HUES64 (cell line): Measurements from ENCODE around the gene CFAP45.
A peak's percentile ranks its signal among the peaks of the same experiment; 100 is the strongest.

Experiments used
- H3K27ac ChIP-seq: 2 replicates; pipeline ENCODE4 v1.7.0; 2013; ENCODE audit warnings: low read depth, low read length, inconsistent platforms
- H3K27me3 ChIP-seq: 2 replicates; pipeline ENCODE4 v1.6.1; 2013; ENCODE audit warnings: mild to moderate bottlenecking, low read length; ENCODE audit not compliant: insufficient read depth
- H3K36me3 ChIP-seq: 2 replicates; pipeline ENCODE4 v1.6.1; 2013; ENCODE audit warnings: mild to moderate bottlenecking, low read length; ENCODE audit not compliant: insufficient read depth
- H3K4me1 ChIP-seq: 2 replicates; pipeline ENCODE4 v1.6.1; 2013; ENCODE audit warnings: mild to moderate bottlenecking, low read length, moderate library complexity; ENCODE audit not compliant: insufficient read depth
- H3K4me3 ChIP-seq: 2 replicates; pipeline ENCODE4 v1.5.1; 2013; ENCODE audit warnings: mild to moderate bottlenecking, low read length, moderate library complexity
- H3K9ac ChIP-seq: 2 replicates; pipeline ENCODE4 v1.6.1; 2013; ENCODE audit warnings: mild to moderate bottlenecking, low read depth, low read length
- H3K9me3 ChIP-seq: 2 replicates; pipeline ENCODE4 v1.6.1; 2013; ENCODE audit warnings: low read depth, low read length; ENCODE audit not compliant: insufficient read depth
- WGBS: fragments of 150-250, 120-280 bp; methylation state at CpG from one replicate; pipeline ENCODE4 v1.1.7; 2013; ENCODE audit warnings: missing lambda C conversion rate; 5-methylcytosine and 5-hydroxymethylcytosine counted together

CFAP45 gene

DNA sequence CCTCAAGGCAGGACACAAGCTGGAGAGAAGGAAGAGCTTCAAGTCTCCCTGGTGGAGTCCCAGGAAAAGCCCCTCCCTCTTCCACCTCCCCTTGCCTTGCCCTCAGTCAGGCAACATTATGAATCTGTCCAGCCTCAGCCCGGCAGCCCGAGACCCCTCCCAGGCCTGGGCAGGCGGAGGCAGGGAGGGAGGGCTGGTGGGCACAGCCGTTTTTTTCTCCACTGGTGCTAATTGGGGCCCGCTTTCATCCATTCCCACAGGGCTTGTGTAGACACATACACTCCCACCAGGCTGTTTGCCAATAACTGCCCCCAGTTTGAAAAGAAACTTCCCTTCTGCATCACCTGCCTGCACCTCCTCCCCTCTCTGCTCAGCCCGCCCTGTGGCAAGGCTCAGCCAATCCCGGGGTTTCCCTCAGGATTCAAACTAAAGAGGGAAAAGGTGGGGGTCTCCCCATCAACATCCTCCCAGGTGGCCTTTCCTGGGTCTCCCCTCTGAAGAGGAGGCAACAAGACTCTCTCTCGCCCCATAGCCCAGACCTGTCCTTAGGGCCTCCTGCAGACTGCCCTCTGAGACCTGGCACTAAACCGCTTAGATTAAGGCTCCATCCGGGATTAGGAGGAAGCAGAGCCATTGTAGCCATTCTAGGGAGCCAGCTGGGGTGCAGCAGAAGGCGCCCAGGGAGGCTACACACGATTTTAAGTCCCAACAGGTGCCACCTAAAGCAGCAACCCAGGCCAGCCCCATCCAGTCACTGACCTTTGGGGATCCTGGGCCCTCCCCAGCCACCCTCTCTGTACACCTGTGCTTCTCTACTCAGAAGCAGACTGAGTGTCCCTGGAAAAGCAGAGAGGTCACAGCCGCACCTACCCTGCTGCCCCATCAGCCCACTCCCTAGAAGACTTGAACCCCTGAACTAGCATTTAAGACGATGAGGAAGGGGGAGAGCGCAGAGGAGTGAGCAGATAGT lies 41.9 kb upstream of the CFAP45 start:
- no peak overlapping the region for H3K27ac ChIP-seq
- H3K27me3 ChIP-seq: no peaks in the 10 kb centered on the region
- peaks cover 5% of the 10 kb centered on the region; the same call in 1 of the 2 replicates for H3K36me3 ChIP-seq
- H3K4me1 ChIP-seq: peaks cover 40% of the 10 kb centered on the region
- H3K9me3 ChIP-seq: no peaks in the 10 kb centered on the region
- H3K4me3 ChIP-seq: no peak overlapping the region
- H3K9ac ChIP-seq: peak overlapping the region; percentile 32; the same call in 1 of the 2 replicates
- 80% methylated on average over 14 of the region's 15 CpGs for WGBS

- Histone ChIP-seq H3K36me3 (peaks cover 5% of the 10 kb centered on the region; the same call in 1 of the 2 replicates), H3K4me3 (no peak overlapping the region), H3K9me3 (no peaks in the 10 kb centered on the region), H3K4me1 (peaks cover 36% of the 10 kb centered on the region), H3K27me3 (no peaks in the 10 kb centered on the region), H3K27ac (no peak overlapping the region), H3K9ac (peak overlapping the region; percentile 32; the same call in 1 of the 2 replicates)
- WGBS: 69% methylated on average over 5 of the region's 5 CpGs
These were observed 41.2 kb upstream of the CFAP45 start for GRCh38 chr1:159941141-159941540.

DNA sequence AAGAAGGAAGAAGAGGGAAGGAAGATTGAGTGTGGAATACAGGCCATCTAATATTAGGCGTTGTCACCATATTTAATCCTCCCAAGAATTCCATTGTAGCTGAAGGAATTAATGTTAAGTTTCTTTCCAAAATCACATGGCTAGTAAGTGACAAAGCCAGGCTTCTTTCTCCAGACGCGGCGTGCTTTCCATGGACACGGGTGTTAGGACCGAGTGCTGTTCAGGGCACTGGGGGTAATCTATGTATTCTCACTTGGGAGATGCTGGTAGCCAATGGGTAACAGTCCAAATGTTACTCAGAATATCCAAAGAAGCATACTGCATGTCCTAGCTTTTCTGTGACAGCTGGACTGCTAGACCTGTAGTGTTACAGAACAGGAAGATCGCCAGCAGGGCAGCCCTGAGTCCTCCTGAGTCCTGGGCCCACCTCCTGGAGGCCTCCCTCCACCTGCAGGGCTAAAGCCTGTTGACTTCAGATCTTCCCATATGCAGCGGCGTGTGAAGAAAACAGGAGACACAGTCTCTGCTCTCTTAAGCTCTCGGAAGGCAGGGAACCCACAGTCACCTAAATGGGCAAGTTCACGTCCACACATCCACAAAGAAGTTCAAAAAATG lies 40.1 kb upstream of the CFAP45 start:
- Histone ChIP-seq H3K9ac (no peak overlapping the region), H3K27me3 (no peaks in the 10 kb centered on the region), H3K36me3 (peaks cover 5% of the 10 kb centered on the region; the same call in 1 of the 2 replicates), H3K4me1 (peaks cover 36% of the 10 kb centered on the region), H3K27ac (no peak overlapping the region), H3K4me3 (no peak overlapping the region), H3K9me3 (no peaks in the 10 kb centered on the region)
- 94% methylated on average over 10 of the region's 11 CpGs for WGBS

DNA sequence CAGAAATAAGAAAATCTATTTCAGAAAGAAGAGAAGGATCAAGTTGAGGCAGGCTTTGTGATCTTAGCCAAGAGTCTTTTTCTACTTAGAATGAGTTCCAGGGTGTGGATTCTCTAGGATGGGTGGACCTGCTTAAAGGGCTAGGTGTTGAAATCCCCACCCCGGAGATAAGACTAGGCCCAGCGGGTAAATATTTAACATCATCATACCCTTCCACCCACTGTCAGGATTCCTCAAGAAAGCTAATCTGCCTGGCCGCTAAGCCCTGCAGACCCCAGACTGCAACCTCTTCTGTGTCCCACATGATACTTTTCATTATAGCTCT lies 39.7 kb upstream of the CFAP45 start:
- no peaks in the 10 kb centered on the region for H3K9me3 ChIP-seq
- WGBS: 85% methylated on average over 3 of the region's 3 CpGs
- peaks cover 10% of the 10 kb centered on the region; the same call in 1 of the 2 replicates for H3K36me3 ChIP-seq
- no peak overlapping the region for H3K9ac ChIP-seq
- H3K27ac ChIP-seq: no peak overlapping the region
- H3K27me3 ChIP-seq: no peaks in the 10 kb centered on the region
- peaks cover 33% of the 10 kb centered on the region for H3K4me1 ChIP-seq
- no peak overlapping the region for H3K4me3 ChIP-seq

DNA sequence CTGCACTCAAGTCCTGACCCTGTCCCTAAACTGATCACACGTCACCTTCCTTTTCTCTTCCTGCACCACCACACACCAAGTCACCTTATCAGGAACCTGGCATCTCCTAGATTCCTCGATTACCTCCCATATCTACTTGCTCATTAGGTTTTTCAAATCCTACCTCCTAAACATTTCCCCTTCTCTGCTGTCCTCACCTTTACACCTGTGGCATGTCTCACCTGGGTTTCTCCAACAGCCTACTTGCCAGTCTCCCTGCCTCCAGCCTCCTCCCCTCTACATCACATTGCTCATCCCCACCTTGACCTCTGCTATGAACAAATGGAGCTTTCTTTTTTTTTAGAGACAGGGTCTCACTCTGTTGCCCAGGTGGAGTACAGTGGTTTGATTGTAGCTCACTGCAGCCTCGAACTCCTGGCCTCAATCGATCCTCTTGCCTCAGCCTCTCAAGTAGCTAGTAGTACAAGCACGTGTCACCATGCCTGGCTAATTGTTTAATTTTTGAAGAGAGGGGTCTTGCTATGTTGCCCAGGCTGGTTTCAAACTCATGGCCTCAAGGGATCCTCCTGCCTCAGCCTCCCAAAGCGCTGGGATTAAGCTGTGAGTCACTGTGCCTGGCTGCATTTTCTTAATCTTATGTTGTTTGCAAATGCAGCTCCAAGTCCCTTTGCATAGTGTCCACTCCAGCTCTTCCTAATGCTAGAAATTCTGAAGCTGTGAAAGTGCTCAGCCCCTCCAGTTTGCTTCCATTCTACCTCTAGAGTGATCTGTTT lies 39.1 kb upstream of the CFAP45 start:
- peaks cover 12% of the 10 kb centered on the region; the same call in 1 of the 2 replicates for H3K36me3 ChIP-seq
- WGBS: 93% methylated on average over 6 of the region's 6 CpGs
- H3K27me3 ChIP-seq: no peaks in the 10 kb centered on the region
- no peaks in the 10 kb centered on the region for H3K9me3 ChIP-seq
- peaks cover 27% of the 10 kb centered on the region for H3K4me1 ChIP-seq
- H3K4me3 ChIP-seq: no peak overlapping the region
- no peak overlapping the region for H3K27ac ChIP-seq
- no peak overlapping the region for H3K9ac ChIP-seq

DNA sequence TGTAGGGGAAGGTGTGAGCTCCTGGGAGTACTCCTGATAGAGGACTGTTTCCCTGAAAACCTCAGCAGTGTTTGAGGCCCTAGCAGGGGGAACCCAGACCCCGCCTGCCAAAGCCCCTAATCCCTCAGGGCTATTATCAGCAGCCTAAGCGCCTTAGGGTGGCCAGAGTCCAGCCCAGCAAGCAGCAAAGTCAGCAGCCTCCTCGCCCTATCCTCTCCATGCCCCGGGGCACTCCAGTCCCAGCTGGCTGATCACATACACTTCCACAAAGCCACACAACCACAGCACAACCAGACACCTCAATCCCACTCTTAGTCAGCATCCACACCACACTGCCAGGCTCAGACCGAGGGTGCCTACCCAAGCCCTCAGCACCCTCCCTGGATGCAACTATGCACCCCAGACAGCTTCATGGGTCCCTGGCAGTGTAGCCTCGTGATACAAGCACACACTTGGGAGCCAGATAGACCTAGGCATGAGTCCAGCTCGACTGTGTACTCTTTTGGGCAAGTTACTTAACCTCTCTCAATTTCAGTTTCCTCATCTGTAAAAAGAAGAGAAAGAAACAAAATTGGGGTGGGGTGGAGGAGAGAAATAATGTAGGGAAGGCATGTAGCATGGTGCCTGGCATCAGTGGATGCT lies 38.4 kb upstream of the CFAP45 start:
- Histone ChIP-seq H3K4me1 (peaks cover 26% of the 10 kb centered on the region), H3K27ac (no peak overlapping the region), H3K36me3 (peaks cover 17% of the 10 kb centered on the region), H3K27me3 (no peaks in the 10 kb centered on the region), H3K4me3 (no peak overlapping the region), H3K9me3 (no peaks in the 10 kb centered on the region), H3K9ac (no peak overlapping the region)
- 80% methylated on average over 7 of the region's 7 CpGs for WGBS

- H3K27me3 ChIP-seq: no peaks in the 10 kb centered on the region
- H3K4me1 ChIP-seq: peaks cover 26% of the 10 kb centered on the region
- H3K4me3 ChIP-seq: no peak overlapping the region
- no peak overlapping the region for H3K9ac ChIP-seq
- peak overlapping the region; percentile 30; the same call in 1 of the 2 replicates for H3K27ac ChIP-seq
- H3K36me3 ChIP-seq: peaks cover 15% of the 10 kb centered on the region
- WGBS: 32% methylated on average over 4 of the region's 4 CpGs
- no peaks in the 10 kb centered on the region for H3K9me3 ChIP-seq
These were observed 37.2 kb upstream of the CFAP45 start for GRCh38 chr1:159937054-159937750.

- Histone ChIP-seq H3K27ac (no peak overlapping the region), H3K27me3 (no peaks in the 10 kb centered on the region), H3K4me3 (no peak overlapping the region), H3K9ac (no peak overlapping the region), H3K4me1 (peaks cover 23% of the 10 kb centered on the region), H3K9me3 (no peaks in the 10 kb centered on the region), H3K36me3 (peaks cover 21% of the 10 kb centered on the region)
- 37% methylated on average over 16 of the region's 16 CpGs for WGBS
These were observed 36.4 kb upstream of the CFAP45 start for GRCh38 chr1:159936273-159936904.

- H3K27ac ChIP-seq: no peak overlapping the region
- 77% methylated on average over 4 of the region's 4 CpGs for WGBS
- no peak overlapping the region for H3K9ac ChIP-seq
These were observed 35.8 kb upstream of the CFAP45 start for GRCh38 chr1:159935719-159936272.

GRCh38 chr1:159935305-159935704 lies 35.3 kb upstream of the CFAP45 start:
- no peak overlapping the region for H3K4me3 ChIP-seq
- peaks cover 16% of the 10 kb centered on the region for H3K4me1 ChIP-seq
- H3K9ac ChIP-seq: no peak overlapping the region
- H3K9me3 ChIP-seq: no peaks in the 10 kb centered on the region
- 94% methylated on average over 11 of the region's 11 CpGs for WGBS
- no peak overlapping the region for H3K27ac ChIP-seq
- H3K27me3 ChIP-seq: no peaks in the 10 kb centered on the region
- peaks cover 19% of the 10 kb centered on the region for H3K36me3 ChIP-seq

More at GRCh38 chr1:159935719-159936272, 35.8 kb upstream of the CFAP45 start:
- Histone ChIP-seq H3K36me3 (peaks cover 20% of the 10 kb centered on the region), H3K27me3 (no peaks in the 10 kb centered on the region), H3K9me3 (no peaks in the 10 kb centered on the region), H3K4me3 (no peak overlapping the region), H3K4me1 (peaks cover 20% of the 10 kb centered on the region)
